C4-2B (cell line): ENCODE data around the gene REEP3.

Experiments used
- H3K27ac ChIP-seq: fragments of 450-650 bp; 2 replicates; pipeline ENCODE4 v1.5.1; 2017
- CTCF ChIP-seq: fragments of 450-650 bp; conservative IDR thresholded peaks from 2 replicates; pipeline ENCODE4 v1.5.1; 2017; ENCODE audit warnings: mild to moderate bottlenecking
- ZFX ChIP-seq: fragments of 450-650 bp; IDR thresholded peaks from 2 replicates; pipeline ENCODE4 v1.6.1; 2017

Gene REEP3

GRCh38 chr10:63515002-63515763, 6.0 kb upstream of the REEP3 start:
- no peak for TF ChIP-seq ZFX
- TF ChIP-seq CTCF = no peak
- no peak overlapping the region for H3K27ac ChIP-seq

- TF ChIP-seq CTCF (no peak), ZFX (no peak)
- no peak overlapping the region for H3K27ac ChIP-seq
Observed at GRCh38 chr10:63516207-63516606, 5.0 kb upstream of the REEP3 start.

GRCh38 chr10:63518690-63519288, 2.4 kb upstream of the REEP3 start:
- no peak for TF ChIP-seq CTCF
- no peak for TF ChIP-seq ZFX
- H3K27ac ChIP-seq = no peak overlapping the region

GRCh38 chr10:63521416-63522276, 445 bp downstream of the REEP3 start:
- TF ChIP-seq CTCF (peak; percentile 9; the same call in 1 of the 2 replicates), ZFX (peak; percentile 99)
- peak overlapping the region; percentile 98 for H3K27ac ChIP-seq

GRCh38 chr10:63522277-63522687, 1.1 kb downstream of the REEP3 start:
- H3K27ac ChIP-seq = peak overlapping the region; percentile 98
- TF ChIP-seq ZFX (no peak), CTCF (no peak)

- peak overlapping the region; percentile 12; the same call in 1 of the 2 replicates for H3K27ac ChIP-seq
- TF ChIP-seq CTCF (no peak), ZFX (no peak)
Observed at GRCh38 chr10:63522995-63523394, 1.8 kb downstream of the REEP3 start.
